OCI-LY3 (cell line): ENCODE measurements around the gene TNS1.

ENCODE experiments used
- H2AFZ ChIP-seq: fragments of 200-600, 300-600 bp; shearing (Covaris generic); 2 replicates; pipeline ENCODE4 v1.6.0; 2014; ENCODE audit warnings: antibody characterized with exemption, low read depth, low read length
- H3K27ac ChIP-seq: fragments of 200-600, 300-600 bp; sonication (generic); 2 replicates; pipeline ENCODE4 v1.5.1; 2014; ENCODE audit warnings: mild to moderate bottlenecking, low read length, moderate library complexity, mixed read lengths
- H3K27me3 ChIP-seq: fragments of 200-600, 300-600 bp; sonication (generic); 2 replicates; pipeline ENCODE4 v1.6.1; 2014; ENCODE audit warnings: low read depth, low read length, mixed read lengths
- H3K36me3 ChIP-seq: fragments of 200-600, 300-600 bp; sonication (generic); replicated peaks from 2 replicates; pipeline ENCODE3; 2014; ENCODE audit warnings: low read depth, low read length, mixed read lengths
- H3K4me1 ChIP-seq: fragments of 300-600, 200-600 bp; sonication (generic); 2 replicates; pipeline ENCODE4 v1.6.1; 2014; ENCODE audit warnings: low read length, mixed read lengths
- H3K4me2 ChIP-seq: fragments of 200-600, 300-600 bp; sonication (generic); 2 replicates; pipeline ENCODE4 v1.6.1; 2014; ENCODE audit warnings: low read length, mixed read lengths
- H3K4me3 ChIP-seq: fragments of 300-600, 200-600 bp; sonication (generic); 2 replicates; pipeline ENCODE4 v1.5.1; 2014; ENCODE audit warnings: antibody characterized with exemption, mild to moderate bottlenecking, low read length, moderate library complexity
- H3K79me2 ChIP-seq: fragments of 300-600, 200-600 bp; shearing (Covaris generic); 2 replicates; pipeline ENCODE4 v1.6.1; 2014; ENCODE audit warnings: mild to moderate bottlenecking, low read length, mixed read lengths
- H3K9ac ChIP-seq: fragments of 300-600, 200-600 bp; shearing (Covaris generic); 2 replicates; pipeline ENCODE4 v1.6.0; 2014; ENCODE audit warnings: mild to moderate bottlenecking, low read length, moderate library complexity
- H3K9me3 ChIP-seq: fragments of 200-600, 300-600 bp; shearing (Covaris generic); 2 replicates; pipeline ENCODE4 v1.6.1; 2014; ENCODE audit warnings: low read length, mixed read lengths; ENCODE audit not compliant: insufficient read depth
- H4K20me1 ChIP-seq: fragments of 200-600, 300-600 bp; sonication (generic); 2 replicates; pipeline ENCODE4 v1.6.1; 2016; ENCODE audit warnings: low read length, mixed read lengths; ENCODE audit not compliant: insufficient read depth
- EZH2phosphoT487 ChIP-seq: fragments of 200-600 bp; shearing (Covaris generic); IDR thresholded peaks from 2 replicates; pipeline ENCODE4 v1.6.1; 2018; ENCODE audit warnings: antibody characterized with exemption, mixed run types, low read depth
- TF ChIP-seq, protein P1 (sequence below): fragments of 200-600, 300-600 bp; sonication (generic); IDR thresholded peaks from 2 replicates; pipeline ENCODE4 v1.5.1; 2014; ENCODE audit warnings: antibody characterized with exemption, low read length, low read depth

The TNS1 gene

DNA sequence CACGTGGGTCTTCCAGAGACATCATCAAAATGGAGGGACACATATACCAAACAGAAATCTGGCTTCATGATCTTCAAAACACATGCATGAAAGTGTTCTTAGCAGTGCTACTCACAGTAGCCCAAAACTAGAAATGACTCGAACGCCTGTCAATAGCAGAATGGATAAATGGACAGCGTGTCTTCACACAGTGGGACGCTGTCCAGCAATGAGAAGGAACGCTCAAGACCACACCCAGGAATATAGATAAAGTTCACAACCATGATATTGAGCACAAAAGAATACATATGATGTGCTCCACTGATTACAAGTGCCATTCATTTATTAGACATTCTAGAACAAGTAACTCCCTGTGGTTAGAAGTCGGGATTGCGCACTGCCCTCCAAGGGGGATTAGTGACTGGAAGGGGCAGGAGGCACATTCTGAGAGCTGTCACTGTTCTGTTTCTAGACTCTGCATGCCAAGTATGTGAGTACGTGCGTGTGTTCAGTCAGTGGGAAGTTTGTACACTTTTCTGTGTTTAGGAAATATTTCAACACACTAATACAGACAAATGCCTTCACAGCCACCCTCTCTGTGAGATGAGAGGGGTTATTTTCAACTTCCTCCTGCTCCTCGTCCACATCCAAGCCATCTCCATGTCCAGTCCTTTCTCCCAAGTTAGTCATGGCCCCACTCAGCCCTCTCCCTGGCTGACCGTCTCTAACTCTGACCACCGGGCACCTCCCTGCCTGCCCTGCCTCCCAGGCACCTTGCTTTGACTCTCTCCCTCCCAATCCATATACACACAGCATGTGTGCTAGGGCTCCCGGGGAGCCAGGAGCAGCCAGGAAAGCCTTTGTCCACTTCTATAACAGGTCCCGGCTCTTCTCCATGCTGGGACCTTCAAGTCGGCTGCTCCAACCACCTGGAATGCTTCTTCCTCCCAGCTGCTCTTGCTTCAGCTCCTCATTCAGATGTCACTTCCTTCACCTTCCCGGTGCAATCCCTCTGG, 26.9 kb upstream of the TNS1 start:
- H3K79me2 ChIP-seq, result no peaks in the 10 kb centered on the region
- H3K27me3 ChIP-seq, result 0 out of 2 replicates have a peak, but pooled peaks cover 2% of the 10 kb centered on the region
- H3K27ac ChIP-seq, result no peak overlapping the region
- no peaks in the 10 kb centered on the region for H4K20me1 ChIP-seq
- H3K36me3 ChIP-seq, result no peaks in the 10 kb centered on the region
- H3K4me1 ChIP-seq, result peaks cover 6% of the 10 kb centered on the region; the same call in 1 of the 2 replicates
- no peak overlapping the region for H3K4me3 ChIP-seq
- H2AFZ ChIP-seq, result no peak overlapping the region
- no peak for TF ChIP-seq EZH2phosphoT487
- TF ChIP-seq, protein P1, sequence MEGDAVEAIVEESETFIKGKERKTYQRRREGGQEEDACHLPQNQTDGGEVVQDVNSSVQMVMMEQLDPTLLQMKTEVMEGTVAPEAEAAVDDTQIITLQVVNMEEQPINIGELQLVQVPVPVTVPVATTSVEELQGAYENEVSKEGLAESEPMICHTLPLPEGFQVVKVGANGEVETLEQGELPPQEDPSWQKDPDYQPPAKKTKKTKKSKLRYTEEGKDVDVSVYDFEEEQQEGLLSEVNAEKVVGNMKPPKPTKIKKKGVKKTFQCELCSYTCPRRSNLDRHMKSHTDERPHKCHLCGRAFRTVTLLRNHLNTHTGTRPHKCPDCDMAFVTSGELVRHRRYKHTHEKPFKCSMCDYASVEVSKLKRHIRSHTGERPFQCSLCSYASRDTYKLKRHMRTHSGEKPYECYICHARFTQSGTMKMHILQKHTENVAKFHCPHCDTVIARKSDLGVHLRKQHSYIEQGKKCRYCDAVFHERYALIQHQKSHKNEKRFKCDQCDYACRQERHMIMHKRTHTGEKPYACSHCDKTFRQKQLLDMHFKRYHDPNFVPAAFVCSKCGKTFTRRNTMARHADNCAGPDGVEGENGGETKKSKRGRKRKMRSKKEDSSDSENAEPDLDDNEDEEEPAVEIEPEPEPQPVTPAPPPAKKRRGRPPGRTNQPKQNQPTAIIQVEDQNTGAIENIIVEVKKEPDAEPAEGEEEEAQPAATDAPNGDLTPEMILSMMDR, result no peak
- H3K9me3 ChIP-seq, result no peaks in the 10 kb centered on the region
- no peak overlapping the region for H3K9ac ChIP-seq
- H3K4me2 ChIP-seq, result no peak overlapping the region

DNA sequence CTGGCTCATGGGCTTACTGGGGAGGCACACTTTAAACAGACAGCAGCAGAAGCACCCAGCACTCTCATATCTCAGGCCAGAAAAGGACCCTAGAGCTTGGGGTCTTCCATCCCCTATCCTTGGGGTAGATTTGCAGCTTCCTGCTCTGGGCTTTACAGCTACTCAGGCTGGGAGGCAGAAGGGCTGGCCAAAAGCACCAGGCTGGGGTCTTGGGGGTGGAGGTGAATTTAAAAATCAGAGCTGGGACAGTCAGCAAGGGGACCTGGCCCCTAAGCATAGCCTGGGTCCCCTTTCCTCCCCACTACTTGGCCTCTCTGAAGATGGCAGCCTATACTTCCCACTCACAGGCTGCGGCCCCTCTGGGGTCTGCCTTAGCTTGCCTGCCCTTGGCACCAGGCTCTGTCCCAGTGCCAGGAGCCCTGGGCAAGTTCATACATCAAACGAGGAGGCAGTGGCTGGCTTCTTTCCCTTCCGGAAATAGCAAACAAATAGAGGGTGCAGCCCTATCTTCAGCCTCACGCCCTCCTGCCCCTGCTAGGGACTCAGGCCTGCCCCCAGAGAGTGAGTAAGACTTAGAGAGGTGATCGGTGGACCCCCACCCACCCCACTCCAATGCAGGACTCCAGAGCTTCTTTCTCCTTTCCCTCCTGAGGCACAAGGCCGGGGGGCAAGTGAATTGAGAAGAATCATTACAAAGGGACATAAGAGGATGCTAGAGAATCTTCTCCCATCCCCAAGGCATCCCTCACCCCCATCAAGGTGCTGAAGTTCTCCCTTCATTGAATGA, 26.0 kb upstream of the TNS1 start:
- 0 out of 2 replicates have a peak, but pooled peaks cover 2% of the 10 kb centered on the region for H3K27me3 ChIP-seq
- TF ChIP-seq, protein P1, result no peak
- no peak for TF ChIP-seq EZH2phosphoT487
- no peak overlapping the region for H3K4me2 ChIP-seq
- H3K4me3 ChIP-seq, result no peak overlapping the region
- no peaks in the 10 kb centered on the region for H3K9me3 ChIP-seq
- no peaks in the 10 kb centered on the region for H3K79me2 ChIP-seq
- no peak overlapping the region for H3K27ac ChIP-seq
- no peak overlapping the region for H3K9ac ChIP-seq
- H3K36me3 ChIP-seq, result no peaks in the 10 kb centered on the region
- no peaks in the 10 kb centered on the region for H3K4me1 ChIP-seq
- no peaks in the 10 kb centered on the region for H4K20me1 ChIP-seq
- no peak overlapping the region for H2AFZ ChIP-seq

DNA sequence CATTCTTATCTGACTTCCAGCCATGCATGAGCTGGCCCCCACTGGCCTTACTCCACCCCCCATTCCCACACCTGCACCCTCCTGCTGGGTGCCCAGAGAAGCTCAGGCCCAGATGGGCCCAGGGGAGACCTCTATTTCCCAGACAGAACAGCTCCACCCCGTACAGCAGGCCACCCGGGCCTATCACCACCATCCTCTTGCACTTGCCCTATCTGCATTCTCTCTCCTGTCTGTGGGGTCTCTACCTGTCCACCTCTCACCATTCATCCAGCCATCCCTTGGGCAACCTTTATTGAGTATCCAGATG, 25.3 kb upstream of the TNS1 start:
- no peak overlapping the region for H3K27ac ChIP-seq
- H3K4me3 ChIP-seq, result no peak overlapping the region
- TF ChIP-seq, protein P1, result no peak
- no peaks in the 10 kb centered on the region for H3K79me2 ChIP-seq
- H3K9ac ChIP-seq, result no peak overlapping the region
- H3K9me3 ChIP-seq, result no peaks in the 10 kb centered on the region
- no peaks in the 10 kb centered on the region for H4K20me1 ChIP-seq
- no peak overlapping the region for H2AFZ ChIP-seq
- H3K4me1 ChIP-seq, result no peaks in the 10 kb centered on the region
- 0 out of 2 replicates have a peak, but pooled peaks cover 2% of the 10 kb centered on the region for H3K27me3 ChIP-seq
- no peak overlapping the region for H3K4me2 ChIP-seq
- no peaks in the 10 kb centered on the region for H3K36me3 ChIP-seq
